IMR-90 (cell line): ENCODE measurements around the gene RAB3IL1.

ENCODE experiments used
- CTCF ChIP-seq: conservative IDR thresholded peaks from 2 replicates; pipeline ENCODE4 v1.5.1; 2012; ENCODE audit warnings: mild to moderate bottlenecking, low read depth, low read length, improper control_type of control experiment
- ELK1 ChIP-seq: fragments of 150-350 bp; IDR thresholded peaks from 2 replicates; pipeline ENCODE4 v1.6.1; 2016; ENCODE audit warnings: low read depth, mild to moderate bottlenecking, low read length, moderate library complexity, borderline replicate concordance
- RFX5 ChIP-seq: IDR thresholded peaks from 2 replicates; pipeline ENCODE4 v1.8.0; 2012; ENCODE audit warnings: low read depth, mild to moderate bottlenecking, low read length, moderate library complexity
- TF ChIP-seq, protein P1 (sequence below): fragments of 150-350 bp; IDR thresholded peaks from 2 replicates; pipeline ENCODE4 v1.6.1; 2017; ENCODE audit warnings: mild to moderate bottlenecking, antibody characterized with exemption, low read length, low read depth

DNA sequence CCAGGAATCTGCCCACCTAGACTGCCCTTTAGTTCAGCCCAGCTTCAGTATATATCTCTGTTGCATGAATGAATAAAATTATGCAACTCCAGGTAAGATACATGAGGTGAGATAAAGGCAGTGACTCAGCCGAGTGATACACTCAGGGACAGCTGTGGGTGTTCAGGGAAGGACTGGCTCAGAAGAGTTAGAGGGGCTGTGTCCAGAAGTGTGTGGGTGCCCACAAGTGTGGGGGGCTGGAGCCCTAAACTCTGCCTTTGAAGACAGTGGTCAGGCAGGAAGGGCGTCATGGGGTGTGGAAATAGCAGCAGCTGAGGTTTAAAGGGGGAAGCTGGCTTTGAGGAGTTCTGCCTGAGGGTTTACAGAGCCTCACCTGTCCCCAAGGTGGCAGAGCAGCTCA lies 41.7 kb upstream of the RAB3IL1 start:
- TF ChIP-seq CTCF, result no peak
- TF ChIP-seq, protein P1, sequence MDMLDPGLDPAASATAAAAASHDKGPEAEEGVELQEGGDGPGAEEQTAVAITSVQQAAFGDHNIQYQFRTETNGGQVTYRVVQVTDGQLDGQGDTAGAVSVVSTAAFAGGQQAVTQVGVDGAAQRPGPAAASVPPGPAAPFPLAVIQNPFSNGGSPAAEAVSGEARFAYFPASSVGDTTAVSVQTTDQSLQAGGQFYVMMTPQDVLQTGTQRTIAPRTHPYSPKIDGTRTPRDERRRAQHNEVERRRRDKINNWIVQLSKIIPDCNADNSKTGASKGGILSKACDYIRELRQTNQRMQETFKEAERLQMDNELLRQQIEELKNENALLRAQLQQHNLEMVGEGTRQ, result no peak
- TF ChIP-seq RFX5, result no peak
- no peak for TF ChIP-seq ELK1
